ENCODE measurements around the gene G6PC1.
"Not testable (repeated sequence)": the region's sequence is repeated elsewhere in the genome, so short reads cannot be mapped to it uniquely, and the experiment has no call there.

The G6PC1 gene

DNA sequence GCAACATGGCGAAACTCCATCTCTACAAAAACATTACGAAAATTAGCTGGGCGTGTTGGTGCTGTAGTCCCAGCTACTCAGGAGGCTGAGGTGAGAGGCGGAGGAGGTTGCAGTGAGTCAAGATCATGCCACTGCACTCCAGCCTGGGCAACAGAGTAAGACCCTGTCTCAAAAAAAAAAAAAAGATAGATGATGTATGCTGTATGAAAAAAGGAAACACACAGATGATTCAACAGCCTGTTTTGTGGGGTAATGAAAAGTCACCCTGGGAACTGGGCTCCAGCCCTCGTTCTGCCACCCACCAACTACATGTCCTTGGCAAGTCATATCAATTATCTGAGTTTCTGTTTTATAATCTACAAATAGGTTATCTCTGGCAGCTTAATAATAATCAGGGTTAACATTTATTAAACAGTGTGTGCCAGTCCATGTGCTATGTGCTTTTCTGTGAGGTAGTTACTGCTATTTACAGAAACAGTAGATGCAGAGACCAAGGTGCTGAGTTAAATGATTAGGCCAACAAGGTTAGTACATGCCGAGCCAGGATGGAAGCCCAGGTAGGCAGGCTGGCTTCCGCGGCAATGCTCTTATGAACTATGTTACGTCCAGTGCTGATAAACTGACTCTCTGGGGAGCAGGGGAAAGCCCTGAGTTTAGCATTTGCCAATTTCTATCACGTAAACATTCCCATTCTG is 1.1 kb downstream of the G6PC1 start:
- DNase-seq (ENCODE audit: low read depth in 2 of 2): no peak

DNA sequence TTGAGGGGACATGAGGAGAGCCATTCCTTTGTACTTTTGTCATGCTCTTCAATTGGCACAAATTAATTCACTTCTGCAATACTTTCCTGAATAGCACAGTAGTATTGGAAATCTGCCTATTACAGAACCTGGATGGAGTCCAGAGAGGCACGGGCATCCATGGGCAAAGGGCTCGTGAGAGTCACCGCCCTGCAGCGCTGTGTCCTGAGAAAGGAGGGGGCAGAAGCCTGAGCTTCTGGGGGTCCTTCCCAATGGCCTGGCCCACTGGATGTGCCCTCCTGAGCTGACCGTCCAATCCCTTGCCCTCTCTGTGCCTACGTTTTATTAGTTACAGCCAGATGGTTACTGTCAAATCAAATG is 3.5 kb downstream of the G6PC1 start:
- DNase-seq (ENCODE audit: low read depth in 2 of 2): no peak

DNA sequence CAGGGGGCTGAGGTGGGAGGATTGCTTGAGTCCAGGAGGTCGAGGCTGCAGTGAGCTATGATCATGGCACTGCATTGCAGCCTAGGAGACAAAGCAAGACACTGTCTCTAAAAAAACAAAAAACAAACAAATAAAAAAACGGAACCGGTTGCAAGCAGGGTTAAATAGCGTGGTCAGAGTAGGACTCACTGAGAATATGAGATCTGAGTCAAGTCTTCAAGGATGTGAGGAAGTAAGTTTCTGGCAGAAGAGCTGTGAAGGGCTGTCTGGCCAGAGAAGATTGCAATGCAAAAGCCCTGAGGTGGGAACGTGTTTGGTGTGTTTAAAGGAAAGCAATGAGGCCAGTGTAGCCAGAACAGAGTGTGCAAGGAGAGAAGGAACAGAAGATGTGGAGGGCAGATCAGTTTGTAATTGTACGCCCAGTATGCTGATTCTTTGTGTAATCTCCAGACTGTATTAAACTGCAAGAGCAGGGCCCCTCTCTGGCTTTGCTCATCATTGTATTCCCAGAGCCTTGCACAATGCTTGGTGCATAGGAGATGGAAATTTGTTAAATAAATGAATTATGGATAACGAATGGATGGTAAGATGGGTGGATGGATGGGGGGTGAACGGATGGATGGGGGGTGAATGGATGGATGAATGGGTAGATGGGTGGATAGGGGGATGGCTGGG is 6.3 kb downstream of the G6PC1 start:
- DNase-seq (ENCODE audit: low read depth in 2 of 2): no peak

DNA sequence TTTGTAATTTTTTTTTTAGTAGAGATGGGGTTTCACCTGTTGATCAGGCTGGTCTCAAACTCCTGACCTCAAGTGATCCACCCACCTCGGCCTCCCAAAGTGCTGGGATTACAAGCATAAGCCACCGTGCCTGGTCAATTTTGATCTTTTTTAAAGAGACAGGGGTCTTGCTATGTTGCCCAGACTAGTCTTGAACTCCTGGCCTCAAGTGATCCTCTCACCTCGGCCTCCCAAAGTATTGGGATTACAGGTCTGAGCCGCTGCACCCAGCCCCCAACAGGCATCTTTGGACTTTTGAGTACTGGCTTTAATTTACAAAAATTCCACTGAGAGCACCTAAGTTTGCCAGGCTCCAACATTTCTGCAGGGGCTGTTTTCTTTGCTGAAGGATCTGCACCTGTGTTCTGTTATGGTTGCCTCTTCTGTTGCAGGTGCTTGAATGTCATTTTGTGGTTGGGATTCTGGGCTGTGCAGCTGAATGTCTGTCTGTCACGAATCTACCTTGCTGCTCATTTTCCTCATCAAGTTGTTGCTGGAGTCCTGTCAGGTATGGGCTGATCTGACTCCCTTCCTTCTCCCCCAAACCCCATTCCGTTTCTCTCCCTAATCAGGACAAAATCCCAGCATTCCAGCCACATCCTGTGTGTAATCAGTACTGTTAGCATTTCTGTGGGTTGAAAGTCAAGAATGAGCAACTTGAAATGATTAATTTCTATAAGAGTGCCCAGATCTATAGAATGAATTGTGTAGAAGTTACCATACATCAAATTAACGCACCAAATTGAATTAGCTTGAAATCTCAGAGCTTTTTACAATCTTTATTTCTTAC is 8.5 kb downstream of the G6PC1 start:
- DNase-seq (ENCODE audit: low read depth in 2 of 2): no peak

DNA sequence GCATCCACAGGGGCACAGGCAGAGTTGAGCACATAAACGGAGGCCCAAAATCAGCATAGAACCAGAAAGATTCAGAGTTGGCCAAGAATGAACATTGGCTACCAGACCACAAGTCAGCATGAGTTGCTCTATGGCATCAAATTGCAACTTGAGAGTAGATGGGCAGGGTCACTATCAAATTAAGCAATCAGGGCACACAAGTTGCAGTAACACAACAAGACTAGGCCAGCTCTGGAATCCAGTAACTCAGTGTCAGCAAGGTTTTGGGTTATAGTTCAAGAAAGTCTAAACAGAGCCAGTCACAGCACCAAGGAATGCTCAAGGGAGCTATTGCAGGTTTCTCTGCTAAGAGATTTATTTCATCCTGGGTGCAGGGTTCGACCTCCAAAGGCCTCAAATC is 12.9 kb downstream of the G6PC1 start:
- no peak for DNase-seq (ENCODE audit: low read depth in 2 of 2)

DNA sequence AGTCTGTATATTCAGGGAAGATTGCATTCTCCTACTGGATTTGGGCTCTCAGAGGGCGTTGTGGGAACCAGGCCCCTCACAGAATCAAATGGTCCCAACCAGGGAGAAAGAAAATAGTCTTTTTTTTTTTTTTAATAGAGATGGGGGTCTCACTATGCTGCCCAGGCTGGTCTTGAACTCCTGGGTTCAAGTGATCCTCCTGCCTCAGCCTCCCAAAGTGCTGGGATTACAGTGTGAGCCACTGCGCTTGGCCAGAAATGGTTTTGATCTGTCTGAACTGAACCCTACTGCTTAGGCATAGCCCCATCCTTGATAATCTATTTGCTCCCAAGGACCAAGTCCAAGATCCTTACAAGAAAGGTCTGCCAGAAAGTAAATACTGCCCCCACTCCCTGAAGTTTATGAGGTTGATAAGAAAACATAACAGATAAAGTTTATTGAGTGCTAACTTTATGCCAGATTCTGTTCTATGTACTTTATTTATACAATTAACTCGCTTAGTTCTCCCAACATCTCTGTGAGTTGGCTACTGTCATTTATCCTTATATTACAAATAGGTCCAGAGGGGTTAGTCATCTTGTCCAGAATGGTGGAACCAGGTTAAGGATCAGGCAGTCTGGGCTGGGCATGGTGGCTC is 13.5 kb downstream of the G6PC1 start:
- no peak for DNase-seq (ENCODE audit: low read depth in 2 of 2)

DNA sequence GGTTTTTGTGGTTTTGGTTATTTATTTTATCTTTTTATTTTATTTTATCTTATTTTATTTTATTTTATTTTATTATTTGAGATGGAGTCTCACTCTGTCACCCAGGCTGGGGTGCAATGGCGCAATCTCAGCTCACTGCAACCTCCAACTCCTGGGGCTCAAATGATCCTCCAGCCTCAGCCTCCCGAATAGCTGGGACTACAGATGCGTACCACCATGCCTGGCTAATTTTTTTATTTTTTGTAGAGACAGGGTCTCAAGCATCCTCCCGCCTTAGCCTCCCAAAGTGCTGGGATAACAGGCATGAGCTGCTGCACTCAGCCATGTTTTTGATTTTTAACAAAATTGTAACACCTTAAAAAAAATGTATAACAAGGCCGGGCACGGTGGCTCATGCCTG is 14.7 kb downstream of the G6PC1 start:
- not testable (repeated sequence) for DNase-seq (ENCODE audit: low read depth in 2 of 2)

DNA sequence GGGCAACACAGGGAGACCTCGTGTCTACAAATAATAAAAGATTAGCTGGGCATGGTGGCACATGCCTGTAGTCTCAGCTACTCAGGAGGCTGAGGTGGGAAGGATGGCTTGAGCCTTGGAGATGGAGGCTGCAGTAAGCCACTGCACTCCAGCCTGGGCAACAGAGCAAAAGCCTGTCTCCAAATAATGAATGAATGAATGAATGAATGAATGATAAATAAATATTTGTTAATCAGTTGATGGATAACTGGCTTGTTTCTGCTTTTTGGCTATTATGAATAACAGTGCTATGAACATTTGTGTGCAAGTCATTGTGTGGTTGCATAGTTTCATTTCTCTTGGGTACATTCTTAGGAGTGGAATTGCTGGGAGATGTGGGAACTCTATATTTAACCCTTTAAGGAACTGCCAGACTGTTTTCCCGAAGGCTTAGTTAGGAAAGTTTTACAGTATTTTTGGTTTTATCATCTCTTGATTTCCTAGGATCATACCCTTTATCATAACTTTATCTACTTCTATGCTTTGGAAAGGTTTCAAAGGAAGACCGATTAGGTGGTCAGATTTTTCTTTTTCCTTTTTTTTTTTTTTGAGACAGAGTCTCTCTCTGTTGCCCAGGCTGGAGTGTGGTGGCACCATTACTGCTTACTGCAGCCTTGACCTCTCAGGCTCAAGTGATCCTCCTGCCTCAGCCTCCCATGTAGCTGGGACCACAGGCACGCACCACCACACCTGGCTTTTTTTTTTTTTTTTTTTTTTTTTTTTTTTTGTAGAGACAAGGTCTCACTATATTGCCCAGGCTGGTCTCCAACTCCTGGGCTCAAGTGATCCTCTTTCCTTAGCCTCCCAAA is 16.0 kb downstream of the G6PC1 start:
- DNase-seq (ENCODE audit: low read depth in 2 of 2): not testable (repeated sequence)

DNA sequence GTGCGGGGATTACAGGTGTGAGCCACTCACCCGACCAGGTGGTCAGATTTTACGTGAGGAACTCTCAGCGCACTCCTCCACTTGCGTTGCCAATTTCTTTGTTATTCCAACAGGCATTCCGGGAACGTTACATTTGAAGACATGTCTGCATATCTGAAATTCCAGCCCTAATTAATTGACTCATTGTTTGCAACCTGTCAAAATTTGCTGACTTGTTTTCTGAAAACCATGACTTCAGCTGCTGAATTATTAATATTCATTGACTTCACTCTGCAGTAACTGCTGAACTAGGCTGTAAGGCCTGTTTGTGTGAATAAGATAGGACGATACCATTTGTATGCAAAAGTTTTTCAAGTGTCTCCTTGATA is 16.6 kb downstream of the G6PC1 start:
- no peak for DNase-seq (ENCODE audit: low read depth in 2 of 2)

DNA sequence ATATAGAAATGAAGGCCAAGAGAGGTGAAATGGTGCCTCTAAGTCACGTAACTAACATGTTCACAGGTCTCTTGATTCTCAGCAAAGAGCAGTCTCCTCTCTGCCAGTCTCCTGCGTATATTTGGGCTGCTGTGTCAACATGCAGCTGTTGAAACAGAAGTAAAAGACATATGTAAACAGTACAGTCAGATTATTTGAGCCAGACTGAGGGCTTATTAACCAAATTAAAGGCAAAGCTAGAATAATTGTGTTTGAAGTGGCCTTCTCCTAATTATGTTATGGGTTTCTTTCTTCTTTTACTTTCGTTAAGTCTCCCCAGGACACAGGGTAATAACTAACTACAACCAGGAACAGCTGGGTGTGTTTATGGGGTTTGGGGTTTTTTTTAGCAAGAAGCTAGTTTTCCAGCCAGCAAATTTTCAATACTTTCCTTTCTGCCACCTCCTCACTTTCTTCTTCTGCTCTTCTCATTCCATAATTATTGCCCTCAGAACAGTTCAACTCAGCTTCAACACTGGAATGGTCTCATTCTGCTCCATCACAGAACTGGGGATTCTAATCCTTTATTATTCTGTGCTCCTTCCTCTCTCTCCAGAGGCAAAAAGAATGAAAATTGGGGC is 18.4 kb downstream of the G6PC1 start:
- no peak for DNase-seq (ENCODE audit: low read depth in 2 of 2)

DNA sequence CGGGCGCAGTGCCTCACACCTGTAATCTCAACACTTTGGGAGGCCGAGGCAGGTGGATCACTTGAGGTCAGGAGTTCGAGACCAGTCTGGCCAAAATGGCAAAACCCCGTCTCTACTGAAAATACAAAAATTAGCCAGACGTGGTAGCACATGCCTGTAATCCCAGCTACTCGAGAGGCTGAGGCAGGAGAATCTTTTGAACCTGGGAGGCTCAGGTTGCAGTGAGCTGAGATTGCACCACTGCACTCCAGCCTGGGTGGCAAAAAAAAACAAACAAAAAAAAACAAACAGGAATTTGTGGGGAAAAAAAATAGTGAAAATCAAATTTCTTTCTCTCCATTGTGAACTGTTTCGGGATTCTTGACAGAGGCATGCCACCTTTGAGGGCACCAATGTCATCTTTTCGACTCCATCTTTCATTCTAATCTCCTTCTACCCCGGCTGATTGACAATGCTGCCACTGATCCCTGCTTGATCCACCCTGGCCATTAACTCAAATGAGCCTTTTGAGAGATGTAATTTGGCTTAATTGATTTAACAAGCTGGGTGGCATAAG is 19.0 kb downstream of the G6PC1 start:
- not testable (repeated sequence) for DNase-seq (ENCODE audit: low read depth in 2 of 2)

DNA sequence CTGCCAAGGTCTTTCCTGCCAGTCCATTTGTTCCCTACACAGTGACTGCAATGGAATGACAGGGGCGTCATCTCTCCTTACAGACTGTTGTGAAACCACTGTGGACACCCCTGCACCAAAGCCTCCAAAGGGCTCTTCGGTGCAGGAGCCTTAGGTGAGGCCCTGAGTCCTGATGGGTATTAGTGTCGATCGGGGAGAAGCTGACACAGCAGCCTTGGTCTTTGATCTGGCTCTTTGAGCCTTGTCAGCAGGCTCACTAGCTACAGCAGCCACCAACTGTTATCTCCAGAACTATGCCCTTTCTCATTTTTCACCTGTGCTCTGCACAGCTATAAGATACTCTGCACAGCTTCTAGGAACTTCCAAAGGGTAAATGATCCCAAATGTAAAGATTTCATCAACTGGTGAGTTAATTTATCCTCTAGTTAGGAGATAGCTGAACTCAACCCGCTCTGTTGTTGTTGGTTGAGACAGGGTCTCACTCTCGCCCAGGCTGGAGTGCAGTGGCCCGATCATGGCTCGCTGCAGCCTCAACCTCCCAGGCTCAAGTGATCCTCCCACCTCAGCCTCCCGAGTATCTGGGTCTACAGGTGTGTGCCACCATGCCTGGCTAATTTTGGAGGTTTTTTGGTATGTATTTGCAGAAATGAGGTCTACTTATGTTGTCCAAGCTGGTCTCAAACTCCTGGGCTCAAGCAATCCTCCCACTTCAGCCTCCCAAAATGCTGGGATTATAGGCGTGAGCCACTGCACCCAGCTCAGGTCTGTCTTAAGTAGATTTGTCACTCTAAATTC is 19.7 kb downstream of the G6PC1 start:
- no peak for DNase-seq (ENCODE audit: low read depth in 2 of 2)

DNA sequence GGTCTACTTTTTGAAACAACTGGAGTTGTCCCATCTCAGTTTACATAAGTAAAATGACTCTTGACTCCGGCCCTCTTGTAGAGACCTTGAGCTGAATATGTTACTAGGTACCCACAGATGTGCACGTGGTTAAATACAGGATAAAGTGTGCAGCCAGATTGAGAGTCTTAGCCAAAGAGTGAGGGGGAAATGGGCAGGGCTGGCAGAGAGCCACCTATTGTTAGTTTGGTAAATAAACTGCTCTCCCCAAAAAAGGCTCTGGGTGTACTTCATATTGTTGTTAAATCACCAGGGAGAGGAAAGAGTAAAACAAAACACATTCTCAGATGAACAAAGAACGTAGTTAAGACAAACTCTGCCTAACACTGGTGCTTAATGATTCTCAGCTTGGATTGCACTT is 20.3 kb downstream of the G6PC1 start:
- no peak for DNase-seq (ENCODE audit: low read depth in 2 of 2)

DNA sequence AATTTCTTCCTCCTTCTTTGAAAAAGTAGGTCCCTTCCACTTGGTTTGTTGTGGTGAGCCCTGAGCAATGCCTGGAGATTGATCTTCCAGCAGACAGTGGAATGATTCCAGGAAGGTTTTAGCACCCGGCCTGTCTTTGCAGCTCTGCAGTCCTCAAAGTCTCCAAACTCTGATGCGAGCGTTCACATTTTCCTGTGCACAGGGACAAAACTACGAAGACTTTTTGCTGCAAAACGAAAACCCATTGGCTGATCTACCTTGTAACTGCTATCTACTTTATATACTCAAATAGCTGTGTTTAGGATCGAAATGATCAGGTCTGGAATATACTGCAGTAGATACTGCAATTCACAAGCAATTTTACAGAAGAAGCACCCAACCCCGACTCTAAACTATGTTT is 21.7 kb downstream of the G6PC1 start:
- DNase-seq (ENCODE audit: low read depth in 2 of 2): no peak

DNA sequence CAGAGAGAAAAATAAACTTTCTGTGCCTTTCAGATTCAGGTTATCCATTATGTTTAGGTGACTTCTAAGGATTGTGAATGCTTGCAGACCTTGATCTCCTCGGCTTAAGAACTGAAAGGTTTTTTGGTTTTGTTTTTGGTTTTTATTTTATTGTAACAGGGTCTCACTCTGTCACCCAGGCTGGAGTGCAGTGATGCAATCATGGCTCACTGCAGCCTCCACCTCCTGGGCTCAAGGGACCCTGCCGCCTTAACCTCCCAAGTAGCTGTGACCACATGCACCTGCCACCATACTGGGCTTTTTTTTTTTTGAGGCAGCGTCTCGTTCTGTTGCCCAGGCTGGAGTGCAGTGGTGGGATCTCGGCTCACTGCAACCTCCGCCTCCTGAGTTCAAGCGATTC is 22.9 kb downstream of the G6PC1 start:
- not testable (repeated sequence) for DNase-seq (ENCODE audit: low read depth in 2 of 2)

DNA sequence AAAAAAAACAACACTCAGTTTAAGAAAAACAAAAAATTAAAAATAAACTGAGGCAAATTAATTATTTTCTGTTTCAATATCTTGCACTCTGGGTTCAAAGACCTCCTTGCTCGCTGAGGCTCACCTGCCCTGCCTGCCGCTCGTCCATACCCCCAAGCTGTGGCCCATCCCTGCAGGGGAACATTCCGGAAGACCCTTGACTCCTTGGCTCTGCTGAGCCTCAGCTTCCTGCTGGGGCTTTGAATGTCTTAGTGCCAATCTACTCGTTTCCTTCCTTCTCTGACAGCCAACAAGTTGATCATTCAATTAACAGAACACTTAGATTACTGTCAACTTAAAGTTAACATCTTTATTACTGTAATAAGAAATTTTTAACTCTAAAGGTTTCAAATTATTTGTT is 24.3 kb downstream of the G6PC1 start:
- DNase-seq (ENCODE audit: low read depth in 2 of 2): no peak

DNA sequence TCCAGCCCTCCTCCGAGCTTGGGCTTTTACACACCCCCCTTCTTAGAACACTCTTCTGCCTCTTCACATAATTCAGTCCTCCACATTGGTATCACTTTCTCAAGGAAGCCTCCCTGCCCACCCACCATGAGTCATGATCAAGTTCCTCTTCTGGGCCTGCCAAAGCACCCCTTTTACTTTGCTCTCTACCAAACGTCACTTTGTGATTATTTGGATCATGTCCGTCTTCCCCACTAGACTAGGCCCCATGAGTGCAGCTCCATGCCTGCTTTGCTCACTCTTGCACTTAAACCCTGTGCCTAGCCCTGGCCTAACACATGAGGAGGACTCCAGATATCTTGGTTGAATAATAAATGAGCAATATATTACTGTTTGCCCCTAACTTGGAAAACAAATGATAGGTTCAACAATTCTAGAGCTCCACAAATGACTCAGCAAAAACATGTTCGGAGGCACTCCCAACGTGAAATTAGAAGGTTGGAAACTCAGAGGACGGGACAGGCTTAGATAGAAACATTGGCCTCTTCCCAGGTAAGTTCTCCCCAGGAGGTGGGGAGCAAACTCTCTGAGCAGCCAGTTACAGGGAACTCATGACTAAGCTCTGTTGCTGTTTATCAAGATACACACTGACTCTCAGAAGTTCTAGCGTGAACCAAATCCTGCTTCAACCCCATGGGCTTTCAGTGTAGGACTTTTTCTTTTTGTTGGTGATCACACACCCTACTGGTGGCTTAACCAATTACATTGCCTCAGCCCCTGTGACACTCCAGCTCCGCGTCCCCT is 28.3 kb downstream of the G6PC1 start:
- no peak for DNase-seq (ENCODE audit: low read depth in 2 of 2)

DNA sequence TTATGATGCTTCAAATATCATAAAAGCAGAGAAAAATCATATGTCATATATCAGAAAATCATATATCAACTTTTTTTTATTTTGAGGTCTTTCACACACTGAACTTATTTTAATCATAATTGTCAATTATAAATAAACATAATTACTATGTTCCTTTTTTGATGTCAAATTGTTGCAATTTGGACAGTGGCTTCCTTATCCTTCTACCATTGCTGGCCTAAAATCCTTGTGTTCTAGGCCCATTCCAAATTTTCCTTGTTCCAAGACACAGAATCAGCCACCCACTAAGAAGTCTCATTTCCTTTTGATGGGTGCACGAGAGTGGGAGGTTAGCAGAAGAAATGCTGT is 28.9 kb downstream of the G6PC1 start:
- no peak for DNase-seq (ENCODE audit: low read depth in 2 of 2)

All from stimulated activated CD8-positive, alpha-beta memory T cell treated with anti-CD3 and anti-CD28 coated beads, Interleukin-7, amount 100 ng/mL, for 1 hour (primary cell).